SW480 (cell line): ENCODE data around the gene KIF26B.
A peak's percentile ranks its signal among the peaks of the same experiment; 100 is the strongest.
"Not testable (repeated sequence)": the region's sequence is repeated elsewhere in the genome, so short reads cannot be mapped to it uniquely, and the experiment has no call there.

Source experiments
- DNase-seq: peaks from one replicate; pipeline ENCODE4 v3.0.0-alpha.2; 2016; ENCODE audit warnings: low spot score

Gene KIF26B

GRCh38 chr1:245325922-245326795, 171.4 kb downstream of the KIF26B start:
- DNase-seq = no peak

GRCh38 chr1:245327360-245327759, 172.6 kb downstream of the KIF26B start:
- DNase-seq = no peak

GRCh38 chr1:245327842-245328241, 173.1 kb downstream of the KIF26B start:
- no peak for DNase-seq

GRCh38 chr1:245330951-245331350, 176.2 kb downstream of the KIF26B start:
- DNase-seq = no peak

GRCh38 chr1:245332085-245332484, 177.3 kb downstream of the KIF26B start:
- DNase-seq = no peak

GRCh38 chr1:245332513-245332912, 177.7 kb downstream of the KIF26B start:
- DNase-seq = no peak

GRCh38 chr1:245334235-245334634, 179.4 kb downstream of the KIF26B start:
- no peak for DNase-seq

GRCh38 chr1:245334827-245335490, 180.2 kb downstream of the KIF26B start:
- DNase-seq = no peak

GRCh38 chr1:245335684-245336083, 180.9 kb downstream of the KIF26B start:
- not testable (repeated sequence) for DNase-seq

GRCh38 chr1:245336149-245336983, 181.6 kb downstream of the KIF26B start:
- no peak for DNase-seq

- not testable (repeated sequence) for DNase-seq
Observed at GRCh38 chr1:245336984-245337355, 182.2 kb downstream of the KIF26B start.

- no peak for DNase-seq
Observed at GRCh38 chr1:245337829-245338484, 183.2 kb downstream of the KIF26B start.

GRCh38 chr1:245338485-245338877, 183.7 kb downstream of the KIF26B start:
- no peak for DNase-seq

- DNase-seq = no peak
Observed at GRCh38 chr1:245341743-245342142, 187.0 kb downstream of the KIF26B start.

- peak; percentile 10 for DNase-seq
Observed at GRCh38 chr1:245345191-245345884, 190.6 kb downstream of the KIF26B start.

- no peak for DNase-seq
Observed at GRCh38 chr1:245348626-245349025, 193.8 kb downstream of the KIF26B start.

GRCh38 chr1:245353411-245353810, 198.6 kb downstream of the KIF26B start:
- no peak for DNase-seq

- DNase-seq = no peak
Observed at GRCh38 chr1:245353915-245354775, 199.4 kb downstream of the KIF26B start.

- not testable (repeated sequence) for DNase-seq
Observed at GRCh38 chr1:245355851-245356630, 201.3 kb downstream of the KIF26B start.
